B cell (primary cell): ENCODE results near the gene MYADML2. TPM values are rescaled to one million over a fixed set of nuclear protein-coding genes. Genes with fewer than 3 reads are reported as not detected.

Experiments used
- ATAC-seq: fragments of 200-7000 bp; cut with Tn5 transposase; one replicate; pipeline ENCODE4 v1.10.0; 2021; ENCODE audit warnings: low read depth, mild to moderate bottlenecking, moderate number of reproducible peaks, moderate library complexity
- CTCF ChIA-PET: fragments of 350-600 bp; sonication (Branson Sonifier 250); formaldehyde crosslinking; loops from one replicate; lab custom pipeline; 2021; ENCODE audit warnings: antibody characterized with exemption, inconsistent platforms; lab: Charles Lee
- POLR2A ChIA-PET: fragments of 350-600 bp; sonication (Branson Sonifier 250); formaldehyde crosslinking; loops from one replicate; lab custom pipeline; 2021; ENCODE audit warnings: antibody characterized with exemption; lab: Charles Lee
- DNase-seq: peaks from one replicate; pipeline ENCODE4 v3.0.0; 2013
- H2AFZ ChIP-seq: 2 replicates; pipeline ENCODE4 v1.6.1; 2012; ENCODE audit warnings: mild to moderate bottlenecking, low read depth, low read length; ENCODE audit not compliant: insufficient read depth, poor library complexity, severe bottlenecking
- H3K27ac ChIP-seq, 2 donors: 1 replicate in 1 of 2; 2 replicates in 1 of 2; pipeline ENCODE4 v1.5.1; 2012 to 2013; ENCODE audit warnings: low read length in 2 of 2, mild to moderate bottlenecking in 2 of 2, moderate library complexity in 1 of 2
- H3K27me3 ChIP-seq, 4 experiments: fragments of 200-600 bp in 1 of 4; sonication (generic) in 1 of 4; replicated peaks in 1 of 4; 1 replicate in 2 of 4; 2 replicates in 2 of 4; pipeline versions ENCODE4 v1.6.1 to v1.7.0; 2013 to 2016; ENCODE audit warnings: low read length in 3 of 4, mild to moderate bottlenecking in 2 of 4, mixed read lengths in 1 of 4, moderate library complexity in 1 of 4; ENCODE audit not compliant: insufficient read depth in 4 of 4, control insufficient read depth in 3 of 4; ENCODE audit errors: control extremely low read depth in 1 of 4
- H3K36me3 ChIP-seq, 2 experiments: replicated peaks in 1 of 2; 1 replicate in 1 of 2; 2 replicates in 1 of 2; pipeline versions ENCODE4 v1.6.1 to v1.7.1; 2013; ENCODE audit warnings: low read length in 1 of 2; ENCODE audit not compliant: insufficient read depth in 2 of 2, control insufficient read depth in 1 of 2; ENCODE audit errors: control extremely low read depth in 1 of 2, extremely low read depth in 1 of 2
- H3K4me1 ChIP-seq, 2 donors: fragments of 200-600 bp in 1 of 2; sonication (generic) in 1 of 2; 1 replicate in 1 of 2; 2 replicates in 1 of 2; pipeline versions ENCODE4 v1.5.1 to v1.6.1; 2013 to 2017; ENCODE audit warnings: low read length in 2 of 2; ENCODE audit not compliant: control insufficient read depth in 2 of 2, insufficient read depth in 2 of 2
- H3K4me2 ChIP-seq: replicated peaks from 2 replicates; pipeline ENCODE3; 2012; ENCODE audit warnings: mild to moderate bottlenecking, low read depth, low read length; ENCODE audit not compliant: poor library complexity, severe bottlenecking
- H3K4me3 ChIP-seq, 5 experiments: fragments of 200-600 bp in 1 of 5; sonication (generic) in 1 of 5; 1 replicate in 3 of 5; 2 replicates in 2 of 5; pipeline versions ENCODE4 v1.5.1 to v1.7.0; 2011 to 2016; ENCODE audit warnings: low read length in 4 of 5, mild to moderate bottlenecking in 4 of 5, low read depth in 2 of 5, control low read depth in 1 of 5, moderate library complexity in 1 of 5; ENCODE audit not compliant: insufficient read depth in 1 of 5; ENCODE audit errors: control extremely low read depth in 1 of 5, extremely low read depth in 1 of 5
- H3K79me2 ChIP-seq: fragments of 200-600 bp; sonication (generic); one replicate; pipeline ENCODE4 v1.6.0; 2016; ENCODE audit warnings: low read length; ENCODE audit not compliant: control insufficient read depth, insufficient read depth
- H3K9ac ChIP-seq: fragments of 200-600 bp; sonication (generic); 2 replicates; pipeline ENCODE4 v1.6.1; 2017; ENCODE audit warnings: mild to moderate bottlenecking, low read length, moderate library complexity
- H3K9me3 ChIP-seq, 3 donors: one replicate each; pipeline versions ENCODE4 v1.6.1 to v1.7.1; 2013; ENCODE audit warnings: low read length in 2 of 3; ENCODE audit not compliant: control insufficient read depth in 2 of 3, insufficient read depth in 1 of 3; ENCODE audit errors: control extremely low read depth in 1 of 3
- H4K20me1 ChIP-seq: 2 replicates; pipeline ENCODE4 v1.6.0; 2012; ENCODE audit warnings: mild to moderate bottlenecking, low read length; ENCODE audit not compliant: insufficient read depth, control insufficient read depth, poor library complexity, severe bottlenecking
- H3K27ac Mint-ChIP-seq: one replicate; pipeline ENCODE4 v1.8.0; 2021; ENCODE audit warnings: mixed read lengths
- H3K27me3 Mint-ChIP-seq: one replicate; pipeline ENCODE4 v1.8.0; 2021; ENCODE audit warnings: mixed read lengths
- H3K4me1 Mint-ChIP-seq: one replicate; pipeline ENCODE4 v1.8.0; 2021; ENCODE audit warnings: mixed read lengths
- H3K4me3 Mint-ChIP-seq: one replicate; pipeline ENCODE4 v1.8.0; 2021; ENCODE audit warnings: mixed read lengths
- H3K9me3 Mint-ChIP-seq: one replicate; pipeline ENCODE4 v1.8.0; 2022; ENCODE audit warnings: mixed read lengths; ENCODE audit not compliant: insufficient read depth
- EZH2 ChIP-seq: IDR thresholded peaks from 2 replicates; pipeline ENCODE4 v1.6.1; 2012; ENCODE audit warnings: borderline replicate concordance, low read depth, mild to moderate bottlenecking, moderate library complexity, low read length; ENCODE audit not compliant: insufficient read depth, poor library complexity, severe bottlenecking
- WGBS: methylation state at CpG from one replicate; pipeline ENCODE4 v1.1.5; 2013; ENCODE audit warnings: missing lambda C conversion rate; ENCODE audit not compliant: insufficient coverage; 5-methylcytosine and 5-hydroxymethylcytosine counted together
- intact Hi-C: fragments of 100-400 bp; cut with micrococcal nuclease; formaldehyde crosslinking; loops from one replicate; pipeline ENCODE4 v1.10.0; 2022
- polyA plus RNA-seq: library from polyadenylated mRNA; depleted of rRNA; stranded (reverse); fragments of >200 nt; gene quantifications from 2 replicates; pipeline ENCODE4 v1.2.3, GENCODE V29; 2012
- total RNA-seq, 2 donors: library from RNA; stranded (reverse); fragments of 120-200 nt in 1 of 2; gene quantifications; 1 replicate in 1 of 2; 2 replicates in 1 of 2; pipeline versions ENCODE4 v1.2.3 to v1.2.4, GENCODE V29; 2013 to 2022
- TF ChIP-seq, protein P1 (sequence below): fragments of 200-600 bp; IDR thresholded peaks from one replicate; pipeline ENCODE4 v1.8.0; 2022; ENCODE audit warnings: antibody characterized with exemption, mild to moderate bottlenecking

Gene MYADML2
- total and polyA plus RNA-seq, 2 donors (not counting 1 experiment from before 2014, with no cell fraction given), result not detected

DNA sequence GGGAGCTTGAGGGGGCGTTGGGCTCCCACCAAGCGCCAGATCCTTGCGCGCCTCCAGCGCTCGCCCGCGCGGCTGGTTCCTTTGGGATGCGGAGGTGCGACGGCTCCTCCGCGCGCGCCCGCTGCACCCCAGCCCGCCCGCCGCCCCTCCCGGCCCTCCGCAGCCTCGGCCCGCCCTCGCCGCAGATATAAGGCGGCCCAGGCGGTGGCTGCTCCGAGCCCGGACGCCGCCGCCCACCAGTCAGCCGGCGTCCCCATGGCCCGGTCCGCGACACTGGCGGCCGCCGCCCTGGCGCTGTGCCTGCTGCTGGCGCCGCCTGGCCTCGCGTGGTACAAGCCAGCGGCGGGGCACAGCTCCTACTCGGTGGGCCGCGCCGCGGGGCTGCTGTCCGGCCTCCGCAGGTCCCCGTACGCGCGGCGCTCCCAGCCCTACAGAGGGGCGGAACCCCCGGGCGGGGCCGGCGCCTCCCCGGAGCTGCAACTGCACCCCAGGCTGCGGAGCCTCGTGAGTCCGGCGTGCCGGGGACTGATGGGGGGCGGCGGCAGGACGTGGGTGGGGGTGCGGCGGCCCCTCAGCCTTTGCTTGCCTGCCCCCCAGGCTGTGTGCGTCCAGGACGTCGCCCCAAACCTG lies 44.9 kb downstream of the MYADML2 start, which contains the start of gene NPB:
Gene NPB (plus strand): TSS at position 216 of the 630 bp plus-strand sequence. CDS start 40 bp downstream, at position 256.
- H4K20me1 ChIP-seq, result no peaks in the 10 kb centered on the region
- peaks cover 6 to 15% of the 10 kb centered on the region in 2 donors for H3K4me1 ChIP-seq
- TF ChIP-seq, protein P1, sequence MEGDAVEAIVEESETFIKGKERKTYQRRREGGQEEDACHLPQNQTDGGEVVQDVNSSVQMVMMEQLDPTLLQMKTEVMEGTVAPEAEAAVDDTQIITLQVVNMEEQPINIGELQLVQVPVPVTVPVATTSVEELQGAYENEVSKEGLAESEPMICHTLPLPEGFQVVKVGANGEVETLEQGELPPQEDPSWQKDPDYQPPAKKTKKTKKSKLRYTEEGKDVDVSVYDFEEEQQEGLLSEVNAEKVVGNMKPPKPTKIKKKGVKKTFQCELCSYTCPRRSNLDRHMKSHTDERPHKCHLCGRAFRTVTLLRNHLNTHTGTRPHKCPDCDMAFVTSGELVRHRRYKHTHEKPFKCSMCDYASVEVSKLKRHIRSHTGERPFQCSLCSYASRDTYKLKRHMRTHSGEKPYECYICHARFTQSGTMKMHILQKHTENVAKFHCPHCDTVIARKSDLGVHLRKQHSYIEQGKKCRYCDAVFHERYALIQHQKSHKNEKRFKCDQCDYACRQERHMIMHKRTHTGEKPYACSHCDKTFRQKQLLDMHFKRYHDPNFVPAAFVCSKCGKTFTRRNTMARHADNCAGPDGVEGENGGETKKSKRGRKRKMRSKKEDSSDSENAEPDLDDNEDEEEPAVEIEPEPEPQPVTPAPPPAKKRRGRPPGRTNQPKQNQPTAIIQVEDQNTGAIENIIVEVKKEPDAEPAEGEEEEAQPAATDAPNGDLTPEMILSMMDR, result no peak
- TF ChIP-seq EZH2, result no peak
- no peak within 1 kb of the TSS for H3K27ac Mint-ChIP-seq
- H3K4me2 ChIP-seq, result peak within 1 kb of the TSS; percentile 65
- DNase-seq, result no peak
- 3% methylated on average over 79 of the region's 79 CpGs for WGBS
- ChIA-PET CTCF (no interaction called here), POLR2A (interaction anchor here (0.6 kb wide), 1 partner anchor 19 kb away, joined by 4 read pairs; no protein-coding TSS in a partner anchor)
- H3K9ac ChIP-seq, result peak within 1 kb of the TSS; percentile 26
- H2AFZ ChIP-seq, result no peak within 1 kb of the TSS
- H3K36me3 ChIP-seq, result peaks cover 0 to 45% of the 10 kb centered on the region in 2 experiments
- intact Hi-C loops, result no loop called here
- H3K9me3 Mint-ChIP-seq, result no peaks in the 10 kb centered on the region
- no peak within 1 kb of the TSS for H3K27ac ChIP-seq
- H3K4me1 Mint-ChIP-seq, result peaks cover 5% of the 10 kb centered on the region
- no peaks in the 10 kb centered on the region for H3K9me3 ChIP-seq
- ATAC-seq, result peak; percentile 39
- peak within 1 kb of the TSS; percentile 36 for H3K4me3 Mint-ChIP-seq
- H3K27me3 ChIP-seq, result peaks cover 0 to 20% (median 7%) of the 10 kb centered on the region in 4 experiments
- peaks cover 3% of the 10 kb centered on the region for H3K79me2 ChIP-seq
- peak within 1 kb of the TSS in 1 of 5 experiments; percentile 9 for H3K4me3 ChIP-seq
- H3K27me3 Mint-ChIP-seq, result peaks cover 7% of the 10 kb centered on the region
